DND-41 (cell line): Measurements from ENCODE around the gene CIBAR2.

Source experiments
- ATAC-seq: fragments of 200-7000 bp; cut with Tn5 transposase; 3 replicates; pipeline ENCODE4 v1.9.1; 2021; ENCODE audit warnings: low read depth; ENCODE audit not compliant: insufficient read depth
- DNase-seq: peaks from one replicate; pipeline ENCODE4 v3.0.0-alpha.2; 2020
- H2AFZ ChIP-seq: 2 replicates; pipeline ENCODE4 v1.6.0; 2012; ENCODE audit warnings: low read depth, low read length
- H3K27ac ChIP-seq: 2 replicates; pipeline ENCODE4 v1.5.1; 2012; ENCODE audit warnings: low read length, inconsistent platforms
- H3K27me3 ChIP-seq: fragments of 200-600 bp; sonication (generic); 2 replicates; pipeline ENCODE4 v1.6.0; 2012; ENCODE audit warnings: low read length, mild to moderate bottlenecking, inconsistent platforms; ENCODE audit not compliant: insufficient read depth, poor library complexity
- H3K36me3 ChIP-seq: 2 replicates; pipeline ENCODE4 v1.5.1; 2012; ENCODE audit warnings: low read length, inconsistent platforms; ENCODE audit not compliant: insufficient read depth
- H3K4me1 ChIP-seq: 2 replicates; pipeline ENCODE4 v1.5.1; 2012; ENCODE audit warnings: mild to moderate bottlenecking, low read length; ENCODE audit not compliant: insufficient read depth
- H3K4me2 ChIP-seq: 2 replicates; pipeline ENCODE4 v1.6.0; 2012; ENCODE audit warnings: mild to moderate bottlenecking, moderate library complexity, low read length, inconsistent platforms; ENCODE audit not compliant: insufficient read depth
- H3K4me3 ChIP-seq, 2 experiments: fragments of 200-600 bp in 1 of 2; shearing (Covaris generic) in 1 of 2; 2 replicates each; pipeline ENCODE4 v1.5.1; 2012 to 2016; ENCODE audit warnings: inconsistent platforms in 2 of 2, low read length in 2 of 2, mild to moderate bottlenecking in 2 of 2, low read depth in 1 of 2, moderate library complexity in 1 of 2
- H3K79me2 ChIP-seq: 2 replicates; pipeline ENCODE4 v1.6.0; 2012; ENCODE audit warnings: low read length, inconsistent platforms; ENCODE audit not compliant: insufficient read depth
- H3K9ac ChIP-seq: 2 replicates; pipeline ENCODE4 v1.6.0; 2012; ENCODE audit warnings: low read depth, mild to moderate bottlenecking, inconsistent platforms, low read length, moderate library complexity
- H3K9me3 ChIP-seq: 2 replicates; pipeline ENCODE4 v1.5.1; 2012; ENCODE audit warnings: low read length, moderate library complexity, mild to moderate bottlenecking, inconsistent platforms; ENCODE audit not compliant: insufficient read depth, severe bottlenecking
- H4K20me1 ChIP-seq: 2 replicates; pipeline ENCODE4 v1.6.0; 2012; ENCODE audit warnings: low read length; ENCODE audit not compliant: insufficient read depth
- CTCF ChIP-seq: IDR thresholded peaks from 2 replicates; pipeline ENCODE4 v1.5.1; 2012; ENCODE audit warnings: borderline replicate concordance, low read length, moderate library complexity, mild to moderate bottlenecking; ENCODE audit not compliant: poor library complexity, severe bottlenecking; ENCODE audit errors: extremely low read depth
- EZH2 ChIP-seq: IDR thresholded peaks from 3 replicates; pipeline ENCODE4 v1.6.1; 2012; ENCODE audit warnings: borderline replicate concordance, low read depth, mild to moderate bottlenecking, moderate library complexity, low read length, inconsistent platforms; ENCODE audit not compliant: severe bottlenecking

Gene CIBAR2

GRCh38 chr16:85134076-85134788 is 22.0 kb upstream of the CIBAR2 start:
- ATAC-seq (no peak), DNase-seq (no peak)
- Histone ChIP-seq H3K4me2 (no peak overlapping the region), H2AFZ (no peak overlapping the region), H3K9ac (no peak overlapping the region), H3K27me3 (peaks cover 12% of the 10 kb centered on the region), H3K4me3 (no peak overlapping the region), H3K79me2 (no peaks in the 10 kb centered on the region), H3K27ac (no peak overlapping the region), H4K20me1 (peaks cover 5% of the 10 kb centered on the region; the same call in 1 of the 2 replicates), H3K4me1 (no peaks in the 10 kb centered on the region), H3K9me3 (no peaks in the 10 kb centered on the region), H3K36me3 (no peaks in the 10 kb centered on the region)
- no peak for TF ChIP-seq CTCF
- no peak for TF ChIP-seq EZH2

- H4K20me1 ChIP-seq, result peaks cover 5% of the 10 kb centered on the region; the same call in 1 of the 2 replicates
- no peak overlapping the region for H3K4me2 ChIP-seq
- no peak overlapping the region for H2AFZ ChIP-seq
- no peak overlapping the region for H3K4me3 ChIP-seq
- peaks cover 12% of the 10 kb centered on the region for H3K27me3 ChIP-seq
- DNase-seq (no peak), ATAC-seq (no peak)
- no peak for TF ChIP-seq EZH2
- no peak for TF ChIP-seq CTCF
- no peak overlapping the region for H3K9ac ChIP-seq
- no peaks in the 10 kb centered on the region for H3K79me2 ChIP-seq
- no peak overlapping the region for H3K27ac ChIP-seq
- H3K9me3 ChIP-seq, result no peaks in the 10 kb centered on the region
- H3K36me3 ChIP-seq, result no peaks in the 10 kb centered on the region
- H3K4me1 ChIP-seq, result no peaks in the 10 kb centered on the region
These were observed 21.0 kb upstream of the CIBAR2 start for GRCh38 chr16:85133290-85133599.

- TF ChIP-seq CTCF, result no peak
- H3K79me2 ChIP-seq, result no peaks in the 10 kb centered on the region
- H3K4me2 ChIP-seq, result no peak overlapping the region
- H3K9ac ChIP-seq, result no peak overlapping the region
- H3K27me3 ChIP-seq, result peaks cover 12% of the 10 kb centered on the region
- no peak for ATAC-seq
- H3K36me3 ChIP-seq, result no peaks in the 10 kb centered on the region
- H3K4me1 ChIP-seq, result no peaks in the 10 kb centered on the region
- DNase-seq, result no peak
- no peak overlapping the region for H2AFZ ChIP-seq
- peaks cover 5% of the 10 kb centered on the region; the same call in 1 of the 2 replicates for H4K20me1 ChIP-seq
- no peak overlapping the region for H3K27ac ChIP-seq
- H3K9me3 ChIP-seq, result no peaks in the 10 kb centered on the region
- H3K4me3 ChIP-seq, result no peak overlapping the region
These were observed 20.4 kb upstream of the CIBAR2 start for GRCh38 chr16:85132456-85133289.
